Muscle layer of colon (tissue), 2 donors: ENCODE results near the gene OR6M1.

Source experiments
- H3K27ac ChIP-seq: one replicate; pipeline ENCODE4 v1.7.0; 2013; ENCODE audit warnings: low read depth, mild to moderate bottlenecking, low read length, moderate library complexity
- H3K27me3 ChIP-seq, 2 donors: one replicate each; pipeline ENCODE4 v1.7.0; 2013; ENCODE audit warnings: low read length in 2 of 2, mild to moderate bottlenecking in 2 of 2; ENCODE audit not compliant: insufficient read depth in 2 of 2, control insufficient read depth in 1 of 2
- H3K36me3 ChIP-seq: one replicate; pipeline ENCODE4 v1.7.0; 2013; ENCODE audit warnings: mild to moderate bottlenecking, low read length; ENCODE audit not compliant: insufficient read depth
- H3K4me1 ChIP-seq: one replicate; pipeline ENCODE4 v1.7.0; 2013; ENCODE audit warnings: mild to moderate bottlenecking, low read length; ENCODE audit not compliant: insufficient read depth
- H3K4me3 ChIP-seq, 2 donors: one replicate each; pipeline ENCODE4 v1.7.0; 2013; ENCODE audit warnings: low read length in 2 of 2, low read depth in 1 of 2, mild to moderate bottlenecking in 1 of 2, moderate library complexity in 1 of 2
- H3K9ac ChIP-seq: one replicate; pipeline ENCODE4 v1.7.0; 2013; ENCODE audit warnings: low read length
- H3K9me3 ChIP-seq: one replicate; pipeline ENCODE4 v1.7.0; 2013; ENCODE audit warnings: mild to moderate bottlenecking, low read length
- donor health status: abdominal sarcoma.
- donor health status: Adenocarcinoma of cecum.

The OR6M1 gene, protein sequence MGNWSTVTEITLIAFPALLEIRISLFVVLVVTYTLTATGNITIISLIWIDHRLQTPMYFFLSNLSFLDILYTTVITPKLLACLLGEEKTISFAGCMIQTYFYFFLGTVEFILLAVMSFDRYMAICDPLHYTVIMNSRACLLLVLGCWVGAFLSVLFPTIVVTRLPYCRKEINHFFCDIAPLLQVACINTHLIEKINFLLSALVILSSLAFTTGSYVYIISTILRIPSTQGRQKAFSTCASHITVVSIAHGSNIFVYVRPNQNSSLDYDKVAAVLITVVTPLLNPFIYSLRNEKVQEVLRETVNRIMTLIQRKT

DNA sequence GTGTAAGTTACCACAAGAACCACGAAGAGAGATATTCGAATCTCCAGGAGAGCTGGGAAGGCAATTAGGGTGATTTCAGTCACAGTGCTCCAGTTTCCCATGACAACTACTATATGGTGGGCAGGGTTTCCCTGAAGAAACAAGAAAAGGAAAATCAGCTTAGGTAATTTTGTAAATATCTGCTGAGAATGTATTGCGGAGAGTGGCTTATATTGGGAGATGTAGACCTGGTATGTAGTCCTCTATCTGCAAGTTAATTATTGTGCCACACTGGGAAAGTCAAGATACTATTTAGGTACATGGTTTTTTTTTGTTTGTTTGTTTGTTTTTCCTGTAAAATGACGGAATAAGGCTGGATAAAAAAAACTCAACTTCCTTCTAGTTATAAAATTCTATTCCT, at the start of gene OR6M1:
Gene OR6M1, minus strand, starts transcription at position 101 of the 400 bp plus-strand sequence. Its CDS starts 0 bp downstream, at position 101.
- Histone ChIP-seq H3K27ac (no peak within 1 kb of the TSS), H3K36me3 (no peaks in the 10 kb centered on the region), H3K4me1 (no peaks in the 10 kb centered on the region), H3K9me3 (no peaks in the 10 kb centered on the region), H3K27me3 (no peaks in the 10 kb centered on the region), H3K9ac (no peak within 1 kb of the TSS), H3K4me3 (no peak within 1 kb of the TSS)

DNA sequence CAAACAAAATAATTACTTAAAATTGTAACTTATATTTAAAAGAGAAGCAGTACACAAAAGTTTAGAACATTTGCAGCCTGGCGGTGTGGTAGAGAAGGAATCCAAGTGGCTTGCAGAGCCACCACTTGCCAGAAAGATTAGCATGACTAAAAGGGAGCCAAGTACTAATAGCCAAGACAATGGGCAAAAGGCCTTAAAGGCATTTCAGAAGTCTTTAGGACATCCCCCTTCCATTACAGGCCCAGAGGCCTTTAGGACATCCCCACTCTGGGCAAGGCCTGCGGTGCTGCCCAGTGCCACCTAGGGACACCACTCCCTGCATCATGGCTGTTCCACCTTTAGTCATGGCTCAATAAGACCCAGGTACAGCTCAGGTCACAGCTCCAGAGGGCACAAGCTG, 46.9 kb upstream of the OR6M1 start:
- H3K4me3 ChIP-seq, result no peak overlapping the region
- no peak overlapping the region for H3K27ac ChIP-seq
- no peaks in the 10 kb centered on the region for H3K4me1 ChIP-seq
- H3K27me3 ChIP-seq, result no peaks in the 10 kb centered on the region
- no peak overlapping the region for H3K9ac ChIP-seq
- H3K9me3 ChIP-seq, result no peaks in the 10 kb centered on the region
- no peaks in the 10 kb centered on the region for H3K36me3 ChIP-seq

DNA sequence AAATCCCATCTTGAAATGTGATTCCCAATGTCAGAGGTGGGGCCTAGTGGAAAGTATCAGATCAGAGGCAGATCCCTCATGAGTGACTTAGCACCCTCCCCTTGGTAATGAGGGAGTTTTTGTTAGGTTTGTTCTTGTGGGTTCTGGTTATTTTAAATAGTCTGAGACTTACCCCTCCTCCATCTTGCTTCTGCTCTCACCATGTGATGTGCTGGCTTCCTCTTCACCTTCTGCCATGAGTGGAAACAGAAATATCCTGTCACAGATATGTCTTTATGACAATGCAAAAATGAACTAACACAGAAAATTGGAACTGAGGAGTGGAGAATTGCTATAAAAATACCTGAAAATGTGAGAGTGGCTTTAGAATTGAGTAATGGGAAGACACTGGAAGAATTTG, 46.2 kb upstream of the OR6M1 start:
- no peaks in the 10 kb centered on the region for H3K27me3 ChIP-seq
- no peak overlapping the region for H3K9ac ChIP-seq
- H3K9me3 ChIP-seq, result no peaks in the 10 kb centered on the region
- H3K36me3 ChIP-seq, result no peaks in the 10 kb centered on the region
- H3K27ac ChIP-seq, result no peak overlapping the region
- no peaks in the 10 kb centered on the region for H3K4me1 ChIP-seq
- no peak overlapping the region for H3K4me3 ChIP-seq

GRCh38 chr11:123851110-123851509, 45.0 kb upstream of the OR6M1 start:
- Histone ChIP-seq H3K9ac (no peak overlapping the region), H3K36me3 (no peaks in the 10 kb centered on the region), H3K27me3 (no peaks in the 10 kb centered on the region), H3K4me1 (no peaks in the 10 kb centered on the region), H3K27ac (no peak overlapping the region), H3K9me3 (no peaks in the 10 kb centered on the region), H3K4me3 (no peak overlapping the region)

DNA sequence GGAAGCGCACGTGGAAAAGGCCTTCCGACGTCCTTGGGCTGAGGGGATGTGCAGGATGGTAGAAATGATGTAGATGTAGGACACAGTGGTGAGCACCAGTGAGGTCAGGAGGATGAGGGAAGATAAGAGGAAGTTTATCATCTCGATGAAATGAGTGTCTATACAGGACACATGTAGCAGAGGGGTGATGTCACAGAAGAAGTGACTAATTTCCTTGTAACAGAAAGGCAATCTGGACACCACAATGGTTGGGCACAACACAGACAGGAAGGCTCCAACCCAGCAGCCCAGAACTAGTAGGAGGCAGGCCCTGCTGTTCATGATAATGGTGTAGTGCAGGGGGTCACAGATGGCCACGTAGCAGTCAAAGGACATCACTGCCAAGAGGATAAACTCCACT, 35.0 kb upstream of the OR6M1 start:
- H3K27ac ChIP-seq, result no peak overlapping the region
- H3K36me3 ChIP-seq, result no peaks in the 10 kb centered on the region
- H3K4me1 ChIP-seq, result no peaks in the 10 kb centered on the region
- no peak overlapping the region for H3K4me3 ChIP-seq
- H3K27me3 ChIP-seq, result no peaks in the 10 kb centered on the region
- H3K9me3 ChIP-seq, result no peaks in the 10 kb centered on the region
- no peak overlapping the region for H3K9ac ChIP-seq

- H3K9me3 ChIP-seq, result no peaks in the 10 kb centered on the region
- no peaks in the 10 kb centered on the region for H3K36me3 ChIP-seq
- H3K4me3 ChIP-seq, result no peak overlapping the region
- H3K27ac ChIP-seq, result no peak overlapping the region
- no peaks in the 10 kb centered on the region for H3K4me1 ChIP-seq
- H3K9ac ChIP-seq, result no peak overlapping the region
- H3K27me3 ChIP-seq, result no peaks in the 10 kb centered on the region
Measured at GRCh38 chr11:123839131-123839530, 33.0 kb upstream of the OR6M1 start.

DNA sequence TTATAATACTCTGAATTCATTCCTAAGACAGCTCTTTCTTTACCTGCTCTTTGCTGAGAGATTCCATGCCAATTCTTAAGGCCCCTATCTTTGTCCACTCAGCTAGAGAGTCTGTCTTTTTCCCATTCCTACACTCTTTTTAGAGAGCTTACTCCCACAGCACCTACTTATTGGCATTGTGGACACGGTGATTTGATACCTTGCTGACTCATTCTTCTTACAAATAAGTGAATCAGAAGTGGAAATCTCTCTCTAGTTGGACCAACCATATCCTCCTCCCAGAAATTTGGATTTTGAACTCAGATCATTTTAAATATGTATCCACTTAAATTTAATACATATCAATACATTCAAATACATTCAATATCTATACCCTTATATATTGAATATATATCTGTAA, 32.5 kb upstream of the OR6M1 start:
- Histone ChIP-seq H3K27ac (no peak overlapping the region), H3K27me3 (no peaks in the 10 kb centered on the region), H3K36me3 (no peaks in the 10 kb centered on the region), H3K9me3 (no peaks in the 10 kb centered on the region), H3K4me3 (no peak overlapping the region), H3K9ac (no peak overlapping the region), H3K4me1 (no peaks in the 10 kb centered on the region)

GRCh38 chr11:123838199-123838598, 32.0 kb upstream of the OR6M1 start:
- H3K9me3 ChIP-seq, result no peaks in the 10 kb centered on the region
- H3K27ac ChIP-seq, result no peak overlapping the region
- H3K27me3 ChIP-seq, result no peaks in the 10 kb centered on the region
- H3K4me1 ChIP-seq, result no peaks in the 10 kb centered on the region
- H3K36me3 ChIP-seq, result no peaks in the 10 kb centered on the region
- H3K9ac ChIP-seq, result no peak overlapping the region
- H3K4me3 ChIP-seq, result no peak overlapping the region

DNA sequence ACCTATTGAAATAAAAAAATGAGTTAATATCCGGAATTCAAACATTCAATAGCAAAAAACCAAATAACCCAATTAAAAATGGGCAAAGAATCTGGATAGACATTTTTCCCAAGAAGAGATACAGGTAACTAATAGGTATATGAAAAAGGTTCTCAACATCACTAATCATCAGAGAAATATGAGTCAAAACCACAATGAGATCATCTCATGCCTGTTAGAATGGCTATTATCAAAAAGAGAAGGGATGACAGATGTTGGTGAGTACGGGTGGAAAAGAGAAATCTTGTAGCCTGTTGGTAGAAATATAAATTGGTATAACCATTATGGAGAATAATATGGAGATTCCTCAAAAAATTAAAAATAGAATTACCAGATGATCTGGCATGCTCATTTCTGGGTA, 26.9 kb upstream of the OR6M1 start:
- Histone ChIP-seq H3K4me1 (no peaks in the 10 kb centered on the region), H3K4me3 (no peak overlapping the region), H3K36me3 (no peaks in the 10 kb centered on the region), H3K27ac (no peak overlapping the region), H3K27me3 (no peaks in the 10 kb centered on the region), H3K9me3 (no peaks in the 10 kb centered on the region), H3K9ac (no peak overlapping the region)

- no peaks in the 10 kb centered on the region for H3K36me3 ChIP-seq
- H3K27me3 ChIP-seq, result no peaks in the 10 kb centered on the region
- H3K9ac ChIP-seq, result no peak overlapping the region
- no peaks in the 10 kb centered on the region for H3K4me1 ChIP-seq
- no peak overlapping the region for H3K4me3 ChIP-seq
- H3K9me3 ChIP-seq, result no peaks in the 10 kb centered on the region
- H3K27ac ChIP-seq, result no peak overlapping the region
Measured at GRCh38 chr11:123829745-123830144, 23.6 kb upstream of the OR6M1 start.

DNA sequence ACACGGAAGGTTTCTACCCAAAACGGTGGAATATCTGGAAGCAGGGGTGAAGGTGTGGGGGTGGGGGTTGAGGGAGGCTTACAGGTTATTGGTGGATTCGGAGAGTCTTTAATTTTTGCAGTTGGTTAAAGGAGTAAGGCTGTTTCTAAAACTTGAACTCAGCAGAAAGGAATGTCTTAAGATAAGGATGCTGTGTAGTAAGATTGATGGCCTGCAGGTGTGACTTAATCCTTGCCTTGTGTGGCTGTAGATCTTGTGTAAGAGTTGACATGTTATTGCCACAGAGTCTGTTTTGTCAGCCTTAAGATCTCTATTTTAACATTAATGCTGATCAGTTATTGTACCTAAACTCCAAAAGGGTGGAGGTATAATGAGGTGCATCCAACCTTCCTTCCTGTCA, 16.4 kb upstream of the OR6M1 start:
- Histone ChIP-seq H3K4me1 (no peaks in the 10 kb centered on the region), H3K9ac (no peak overlapping the region), H3K36me3 (no peaks in the 10 kb centered on the region), H3K27ac (no peak overlapping the region), H3K4me3 (no peak overlapping the region), H3K27me3 (no peaks in the 10 kb centered on the region), H3K9me3 (no peaks in the 10 kb centered on the region)

DNA sequence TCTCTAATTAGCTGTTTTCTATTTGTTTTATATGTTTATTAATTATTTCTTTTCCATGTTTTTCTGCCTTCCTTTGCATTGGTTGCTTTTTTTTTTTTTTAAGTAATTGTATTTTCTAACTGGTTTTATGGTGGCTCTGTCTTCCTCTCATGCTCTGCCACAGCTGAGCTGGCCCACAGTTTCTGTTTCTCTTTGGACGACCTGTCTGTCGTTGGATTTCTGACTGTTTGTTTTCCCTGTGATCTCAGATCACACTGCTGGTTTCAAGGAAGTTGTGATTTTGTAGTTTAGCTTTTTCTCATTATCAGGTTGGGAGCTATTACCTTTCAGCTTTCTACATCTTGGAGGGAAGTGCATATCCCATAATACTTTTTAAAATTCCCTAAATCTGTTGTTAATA, 15.9 kb upstream of the OR6M1 start:
- H3K4me3 ChIP-seq, result no peak overlapping the region
- no peaks in the 10 kb centered on the region for H3K9me3 ChIP-seq
- H3K27me3 ChIP-seq, result no peaks in the 10 kb centered on the region
- H3K27ac ChIP-seq, result no peak overlapping the region
- H3K4me1 ChIP-seq, result no peaks in the 10 kb centered on the region
- no peaks in the 10 kb centered on the region for H3K36me3 ChIP-seq
- H3K9ac ChIP-seq, result no peak overlapping the region
